Astrocyte of the spinal cord (primary cell): ENCODE measurements around the gene COQ2.
"Not testable (repeated sequence)": the region's sequence is repeated elsewhere in the genome, so short reads cannot be mapped to it uniquely, and the experiment has no call there.

Source experiments
- DNase-seq: peaks from one replicate; pipeline ENCODE4 v3.0.0; 2011; ENCODE audit warnings: low read depth, low spot score
- H3K4me3 ChIP-seq: 2 replicates; pipeline ENCODE4 v1.5.1; 2011; ENCODE audit warnings: low read depth, mild to moderate bottlenecking, low read length, moderate library complexity
- CTCF ChIP-seq: IDR thresholded peaks from 2 replicates; pipeline ENCODE4 v1.5.1; 2012; ENCODE audit warnings: low read depth, mild to moderate bottlenecking, low read length, inconsistent platforms
- in situ Hi-C: cut with HindIII; loops from 2 replicates; pipeline ENCODE4 v1.10.0; 2017; ENCODE audit warnings: low sequenced_read_pairs

COQ2 gene

GRCh38 chr4:83307920-83308319 is 23.3 kb upstream of the COQ2 start:
- no peak overlapping the region for H3K4me3 ChIP-seq
- no peak for DNase-seq
- no peak for TF ChIP-seq CTCF
- in situ Hi-C loops: no loop called here

- no peak for DNase-seq
- TF ChIP-seq CTCF: no peak
- in situ Hi-C loops: no loop called here
- no peak overlapping the region for H3K4me3 ChIP-seq
Observed at GRCh38 chr4:83305187-83305586, 20.6 kb upstream of the COQ2 start.

GRCh38 chr4:83297548-83298260 is 13.1 kb upstream of the COQ2 start:
- TF ChIP-seq CTCF: no peak
- H3K4me3 ChIP-seq: no peak overlapping the region
- DNase-seq: no peak
- in situ Hi-C loops: no loop called here

- DNase-seq: no peak
- no peak overlapping the region for H3K4me3 ChIP-seq
- TF ChIP-seq CTCF: no peak
- in situ Hi-C loops: no loop called here
Observed at GRCh38 chr4:83293305-83294046, 8.9 kb upstream of the COQ2 start.

GRCh38 chr4:83290059-83290774 is 5.6 kb upstream of the COQ2 start:
- in situ Hi-C loops, DNase-seq, H3K4me3 ChIP-seq: not testable (repeated sequence)

- in situ Hi-C loops, DNase-seq, H3K4me3 ChIP-seq: not testable (repeated sequence)
Observed at GRCh38 chr4:83288381-83288780, 3.8 kb upstream of the COQ2 start.

- in situ Hi-C loops: no loop called here
- no peak for TF ChIP-seq CTCF
- peak; percentile 62 for DNase-seq
- H3K4me3 ChIP-seq: peak overlapping the region; percentile 55
Observed at GRCh38 chr4:83285055-83285407, 433 bp upstream of the COQ2 start.
